Astrocyte (in vitro differentiated cells and primary cell): ENCODE results near the gene TNFRSF4.

ENCODE experiments used
- EZH2 ChIP-seq: IDR thresholded peaks from 2 replicates; pipeline ENCODE4 v1.6.1; 2012; ENCODE audit warnings: mild to moderate bottlenecking, low read length, inconsistent platforms; ENCODE audit not compliant: insufficient read depth
- TF ChIP-seq, protein P1 (sequence below): IDR thresholded peaks from 2 replicates; pipeline ENCODE4 v1.5.1; 2011; ENCODE audit warnings: low read depth, mild to moderate bottlenecking, inconsistent platforms, low read length, moderate library complexity; ENCODE audit not compliant: insufficient read depth

DNA sequence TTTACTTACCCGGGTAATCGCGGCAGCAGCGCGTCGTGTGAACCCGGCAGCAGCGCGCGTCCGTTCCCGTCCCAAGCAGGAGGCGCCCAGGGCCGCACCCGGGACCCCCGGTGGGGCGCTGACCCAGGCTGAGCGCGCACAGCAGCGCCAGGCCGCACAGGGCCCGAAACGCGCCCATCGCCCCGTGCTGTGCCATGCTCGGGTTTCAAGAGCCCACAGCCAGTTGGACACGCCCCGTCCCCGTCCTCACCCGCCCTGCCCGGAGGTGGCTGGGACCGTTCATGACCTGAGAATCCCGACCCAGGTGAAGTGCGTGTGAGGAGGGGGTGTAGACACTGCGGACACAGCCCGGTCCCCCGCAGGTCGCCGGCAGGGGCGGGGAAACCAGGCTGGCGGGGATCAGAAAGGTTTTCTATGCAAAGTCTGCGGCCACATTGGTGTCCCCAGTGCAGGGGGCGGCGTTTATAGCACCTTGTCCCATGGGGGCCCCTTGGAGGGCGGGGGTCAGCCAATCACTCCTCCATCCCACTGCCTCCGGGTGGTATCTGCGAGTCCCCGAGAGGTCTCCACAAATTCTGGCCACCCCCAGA lies 7.5 kb downstream of the TNFRSF4 start, which contains the start of gene TNFRSF18:
- TF ChIP-seq, protein P1, sequence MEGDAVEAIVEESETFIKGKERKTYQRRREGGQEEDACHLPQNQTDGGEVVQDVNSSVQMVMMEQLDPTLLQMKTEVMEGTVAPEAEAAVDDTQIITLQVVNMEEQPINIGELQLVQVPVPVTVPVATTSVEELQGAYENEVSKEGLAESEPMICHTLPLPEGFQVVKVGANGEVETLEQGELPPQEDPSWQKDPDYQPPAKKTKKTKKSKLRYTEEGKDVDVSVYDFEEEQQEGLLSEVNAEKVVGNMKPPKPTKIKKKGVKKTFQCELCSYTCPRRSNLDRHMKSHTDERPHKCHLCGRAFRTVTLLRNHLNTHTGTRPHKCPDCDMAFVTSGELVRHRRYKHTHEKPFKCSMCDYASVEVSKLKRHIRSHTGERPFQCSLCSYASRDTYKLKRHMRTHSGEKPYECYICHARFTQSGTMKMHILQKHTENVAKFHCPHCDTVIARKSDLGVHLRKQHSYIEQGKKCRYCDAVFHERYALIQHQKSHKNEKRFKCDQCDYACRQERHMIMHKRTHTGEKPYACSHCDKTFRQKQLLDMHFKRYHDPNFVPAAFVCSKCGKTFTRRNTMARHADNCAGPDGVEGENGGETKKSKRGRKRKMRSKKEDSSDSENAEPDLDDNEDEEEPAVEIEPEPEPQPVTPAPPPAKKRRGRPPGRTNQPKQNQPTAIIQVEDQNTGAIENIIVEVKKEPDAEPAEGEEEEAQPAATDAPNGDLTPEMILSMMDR: no peak
- TF ChIP-seq EZH2: no peak
